NCI-H2081 (cell line): ENCODE data around the gene GRK5.
"Not testable (repeated sequence)": the region's sequence is repeated elsewhere in the genome, so short reads cannot be mapped to it uniquely, and the experiment has no call there.

Experiments used
- DNase-seq, 2 experiments: peaks; one replicate each; lab custom pipeline; 2025; lab: John Stamatoyannopoulos, UW

Gene GRK5

GRCh38 chr10:119250641-119251314, 43.4 kb downstream of the GRK5 start:
- no peak for DNase-seq

- no peak for DNase-seq
Observed at GRCh38 chr10:119251315-119251708, 43.9 kb downstream of the GRK5 start.

- DNase-seq = no peak
Observed at GRCh38 chr10:119252051-119252465, 44.7 kb downstream of the GRK5 start.

- no peak for DNase-seq
Observed at GRCh38 chr10:119252470-119253151, 45.2 kb downstream of the GRK5 start.

GRCh38 chr10:119253433-119254174, 46.2 kb downstream of the GRK5 start:
- no peak for DNase-seq

GRCh38 chr10:119254335-119254734, 47.0 kb downstream of the GRK5 start:
- no peak for DNase-seq

- no peak for DNase-seq
Observed at GRCh38 chr10:119256030-119256429, 48.7 kb downstream of the GRK5 start.

GRCh38 chr10:119256897-119257296, 49.5 kb downstream of the GRK5 start:
- DNase-seq = no peak

GRCh38 chr10:119257899-119258419, 50.6 kb downstream of the GRK5 start:
- no peak for DNase-seq

- DNase-seq = no peak
Observed at GRCh38 chr10:119259345-119259744, 52.0 kb downstream of the GRK5 start.

GRCh38 chr10:119261016-119261415, 53.6 kb downstream of the GRK5 start:
- not testable (repeated sequence) for DNase-seq

- DNase-seq = no peak
Observed at GRCh38 chr10:119263951-119264617, 56.7 kb downstream of the GRK5 start.

GRCh38 chr10:119265691-119266090, 58.3 kb downstream of the GRK5 start:
- no peak for DNase-seq

- DNase-seq = no peak
Observed at GRCh38 chr10:119267384-119267783, 60.0 kb downstream of the GRK5 start.

- DNase-seq = no peak
Observed at GRCh38 chr10:119268428-119268827, 61.1 kb downstream of the GRK5 start.

- no peak for DNase-seq
Observed at GRCh38 chr10:119268871-119269506, 61.6 kb downstream of the GRK5 start.

GRCh38 chr10:119269737-119270136, 62.4 kb downstream of the GRK5 start:
- no peak for DNase-seq

GRCh38 chr10:119270762-119271366, 63.5 kb downstream of the GRK5 start:
- DNase-seq = no peak

GRCh38 chr10:119272338-119272734, 65.0 kb downstream of the GRK5 start:
- not testable (repeated sequence) for DNase-seq

GRCh38 chr10:119272736-119273135, 65.4 kb downstream of the GRK5 start:
- no peak for DNase-seq

GRCh38 chr10:119273413-119273812, 66.0 kb downstream of the GRK5 start:
- no peak for DNase-seq
